SU-DHL-6 (cell line): ENCODE data around the gene SETDB1.

Experiments
- H2AFZ ChIP-seq: fragments of 200-600 bp; sonication (generic); 2 replicates; pipeline ENCODE4 v1.6.1; 2014; ENCODE audit warnings: low read depth, mild to moderate bottlenecking, moderate library complexity, mixed read lengths, antibody characterized with exemption, low read length; ENCODE audit not compliant: severe bottlenecking
- H3F3A ChIP-seq: fragments of 200-600 bp; shearing (Covaris generic); 2 replicates; pipeline ENCODE4 v1.6.0; 2016; ENCODE audit warnings: antibody characterized with exemption, mild to moderate bottlenecking; ENCODE audit not compliant: insufficient read depth
- H3K27ac ChIP-seq: fragments of 200-600 bp; sonication (generic); 2 replicates; pipeline ENCODE4 v1.5.1; 2016; ENCODE audit warnings: low read depth, mild to moderate bottlenecking, low read length, moderate library complexity, mixed read lengths
- H3K27me3 ChIP-seq: fragments of 200-600 bp; sonication (generic), shearing (Covaris generic); 2 replicates; pipeline ENCODE4 v1.6.0; 2014; ENCODE audit warnings: mild to moderate bottlenecking, low read length
- H3K36me3 ChIP-seq: fragments of 200-600 bp; sonication (generic); 2 replicates; pipeline ENCODE4 v1.6.1; 2014; ENCODE audit warnings: mild to moderate bottlenecking, low read length, mixed read lengths
- H3K4me2 ChIP-seq: fragments of 300-600, 200-600 bp; shearing (Covaris generic), sonication (generic); 2 replicates; pipeline ENCODE4 v1.6.0; 2014; ENCODE audit warnings: low read length, low read depth, mild to moderate bottlenecking; ENCODE audit not compliant: poor library complexity, severe bottlenecking
- H3K4me3 ChIP-seq: fragments of 200-600 bp; sonication (generic); 2 replicates; pipeline ENCODE4 v1.5.1; 2014; ENCODE audit warnings: antibody characterized with exemption, low read length, mild to moderate bottlenecking, mixed read lengths; ENCODE audit not compliant: insufficient read depth, poor library complexity, severe bottlenecking
- H3K79me2 ChIP-seq: fragments of 200-600 bp; sonication (generic); 2 replicates; pipeline ENCODE4 v1.6.1; 2014; ENCODE audit warnings: mild to moderate bottlenecking, low read length, moderate library complexity; ENCODE audit not compliant: insufficient read depth
- H3K9ac ChIP-seq: fragments of 200-600 bp; sonication (generic); 2 replicates; pipeline ENCODE4 v1.7.0; 2014; ENCODE audit warnings: mild to moderate bottlenecking, low read length
- H3K9me2 ChIP-seq: fragments of 200-600 bp; sonication (generic); replicated peaks from 2 replicates; pipeline ENCODE4 v1.6.1; 2014; ENCODE audit warnings: low read length; ENCODE audit not compliant: insufficient read depth
- H3K9me3 ChIP-seq: fragments of 200-600 bp; sonication (generic); 2 replicates; pipeline ENCODE4 v1.6.1; 2014; ENCODE audit warnings: low read length, mixed read lengths; ENCODE audit not compliant: insufficient read depth
- H4K20me1 ChIP-seq: fragments of 200-600 bp; sonication (generic); 2 replicates; pipeline ENCODE4 v1.6.1; 2014; ENCODE audit warnings: low read depth, mild to moderate bottlenecking, antibody characterized with exemption, low read length, moderate library complexity, mixed read lengths
- CTCF ChIP-seq: fragments of 200-600 bp; sonication (generic); IDR thresholded peaks from one replicate; pipeline ENCODE4 v1.5.1; 2017; ENCODE audit warnings: antibody characterized with exemption, mild to moderate bottlenecking, low read length, moderate library complexity; ENCODE audit not compliant: insufficient read depth, poor library complexity, severe bottlenecking
- EZH2phosphoT487 ChIP-seq: fragments of 200-600 bp; sonication (generic), shearing (Covaris generic); conservative IDR thresholded peaks from 2 replicates; pipeline ENCODE4 v1.6.1; 2018; ENCODE audit warnings: mild to moderate bottlenecking, antibody characterized with exemption, low read length, moderate library complexity, mixed read lengths

SETDB1 gene

DNA sequence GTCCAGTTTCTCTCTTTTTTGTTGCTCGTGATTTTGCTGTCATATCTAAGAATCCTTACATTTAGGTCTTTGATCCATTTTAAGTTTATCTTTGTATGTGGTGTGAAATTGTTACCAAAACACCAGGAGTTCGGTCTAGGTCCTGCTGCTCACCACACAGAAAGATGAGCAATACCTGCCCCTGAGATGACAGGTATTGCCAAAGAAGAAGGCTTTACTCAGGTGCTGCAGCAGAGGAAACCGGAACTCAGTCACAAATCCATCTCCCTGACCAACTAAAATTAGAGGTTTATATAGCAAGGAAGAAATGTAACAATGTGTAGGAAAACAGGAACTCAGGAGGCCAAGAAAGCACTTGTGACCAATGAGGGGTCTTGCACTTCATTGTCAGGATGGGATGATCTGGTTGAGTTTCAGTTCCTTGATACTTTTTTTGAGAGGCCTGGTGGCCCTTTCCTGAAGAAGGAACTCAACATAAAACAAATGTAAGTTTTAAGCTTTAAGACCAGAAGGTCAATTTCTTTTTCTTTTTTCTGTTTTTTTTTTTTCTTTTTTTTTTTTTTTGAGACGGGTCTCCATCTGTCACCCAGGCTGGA lies 16.5 kb upstream of the SETDB1 start:
- H3F3A ChIP-seq, result no peaks in the 10 kb centered on the region
- H3K36me3 ChIP-seq, result no peaks in the 10 kb centered on the region
- no peak overlapping the region for H2AFZ ChIP-seq
- H3K4me2 ChIP-seq, result no peak overlapping the region
- TF ChIP-seq EZH2phosphoT487, result no peak
- TF ChIP-seq CTCF, result no peak
- H3K4me3 ChIP-seq, result no peak overlapping the region
- H3K9ac ChIP-seq, result no peak overlapping the region
- H3K27ac ChIP-seq, result no peak overlapping the region
- H3K79me2 ChIP-seq, result no peaks in the 10 kb centered on the region
- H3K9me3 ChIP-seq, result no peaks in the 10 kb centered on the region
- H4K20me1 ChIP-seq, result no peaks in the 10 kb centered on the region
- no peaks in the 10 kb centered on the region for H3K9me2 ChIP-seq
- no peaks in the 10 kb centered on the region for H3K27me3 ChIP-seq

GRCh38 chr1:150912623-150913022 lies 13.5 kb upstream of the SETDB1 start:
- no peaks in the 10 kb centered on the region for H3K36me3 ChIP-seq
- peak overlapping the region; percentile 13 for H2AFZ ChIP-seq
- H3F3A ChIP-seq, result no peaks in the 10 kb centered on the region
- no peaks in the 10 kb centered on the region for H3K9me3 ChIP-seq
- H3K9ac ChIP-seq, result no peak overlapping the region
- no peaks in the 10 kb centered on the region for H3K79me2 ChIP-seq
- no peaks in the 10 kb centered on the region for H4K20me1 ChIP-seq
- H3K27ac ChIP-seq, result no peak overlapping the region
- TF ChIP-seq EZH2phosphoT487, result no peak
- TF ChIP-seq CTCF, result no peak
- H3K9me2 ChIP-seq, result no peaks in the 10 kb centered on the region
- no peak overlapping the region for H3K4me2 ChIP-seq
- H3K27me3 ChIP-seq, result no peaks in the 10 kb centered on the region
- no peak overlapping the region for H3K4me3 ChIP-seq

- Histone ChIP-seq H2AFZ (no peak overlapping the region), H3K27me3 (no peaks in the 10 kb centered on the region), H3K9me2 (no peaks in the 10 kb centered on the region), H3K27ac (no peak overlapping the region), H3F3A (no peaks in the 10 kb centered on the region), H3K79me2 (no peaks in the 10 kb centered on the region), H3K9me3 (no peaks in the 10 kb centered on the region), H4K20me1 (no peaks in the 10 kb centered on the region), H3K9ac (no peak overlapping the region), H3K36me3 (no peaks in the 10 kb centered on the region), H3K4me3 (no peak overlapping the region), H3K4me2 (no peak overlapping the region)
- no peak for TF ChIP-seq CTCF
- TF ChIP-seq EZH2phosphoT487, result no peak
Measured at GRCh38 chr1:150917387-150917786, 8.8 kb upstream of the SETDB1 start.
